ENCODE measurements around the gene NTN4.
"Not testable (repeated sequence)": the region's sequence is repeated elsewhere in the genome, so short reads cannot be mapped to it uniquely, and the experiment has no call there.

NTN4 gene

GRCh38 chr12:95746062-95746461 is 44.5 kb downstream of the NTN4 start:
- DNase-seq, result not testable (repeated sequence)

GRCh38 chr12:95742586-95742985 is 48.0 kb downstream of the NTN4 start:
- no peak for DNase-seq

GRCh38 chr12:95741635-95742034 is 48.9 kb downstream of the NTN4 start:
- no peak for DNase-seq

GRCh38 chr12:95740751-95741150 is 49.8 kb downstream of the NTN4 start:
- DNase-seq, result no peak

- no peak for DNase-seq
Measured at GRCh38 chr12:95739561-95740313, 50.8 kb downstream of the NTN4 start.

GRCh38 chr12:95738024-95738611 is 52.4 kb downstream of the NTN4 start:
- no peak for DNase-seq

- DNase-seq, result no peak
Measured at GRCh38 chr12:95736631-95737030, 53.9 kb downstream of the NTN4 start.

- DNase-seq, result not testable (repeated sequence)
Measured at GRCh38 chr12:95735728-95736127, 54.8 kb downstream of the NTN4 start.

- DNase-seq, result no peak
Measured at GRCh38 chr12:95733141-95733825, 57.3 kb downstream of the NTN4 start.

- no peak for DNase-seq
Measured at GRCh38 chr12:95731519-95731958, 59.0 kb downstream of the NTN4 start.

- DNase-seq, result no peak
Measured at GRCh38 chr12:95730457-95730856, 60.1 kb downstream of the NTN4 start.

- no peak for DNase-seq
Measured at GRCh38 chr12:95726903-95727302, 63.7 kb downstream of the NTN4 start.

- DNase-seq, result no peak
Measured at GRCh38 chr12:95724767-95725166, 65.8 kb downstream of the NTN4 start.

GRCh38 chr12:95723693-95724384 is 66.7 kb downstream of the NTN4 start:
- DNase-seq, result no peak

- DNase-seq, result no peak
Measured at GRCh38 chr12:95721320-95721719, 69.2 kb downstream of the NTN4 start.

GRCh38 chr12:95720146-95720545 is 70.4 kb downstream of the NTN4 start:
- no peak for DNase-seq

GRCh38 chr12:95718772-95719171 is 71.8 kb downstream of the NTN4 start:
- DNase-seq, result no peak

GRCh38 chr12:95718006-95718431 is 72.5 kb downstream of the NTN4 start:
- no peak for DNase-seq

GRCh38 chr12:95717316-95717928 is 73.1 kb downstream of the NTN4 start:
- DNase-seq, result no peak

- DNase-seq, result no peak
Measured at GRCh38 chr12:95715177-95715576, 75.4 kb downstream of the NTN4 start.

- DNase-seq, result no peak
Measured at GRCh38 chr12:95712269-95712668, 78.3 kb downstream of the NTN4 start.

GRCh38 chr12:95710386-95710785 is 80.2 kb downstream of the NTN4 start:
- no peak for DNase-seq

- DNase-seq, result no peak
Measured at GRCh38 chr12:95709152-95709551, 81.4 kb downstream of the NTN4 start.

Data from stimulated activated naive CD4-positive, alpha-beta T cell treated with Interleukin-2 at 50 U/mL for 16 hours (primary cell).